ENCODE measurements around the gene AKNA. TPM values are rescaled to one million over a fixed set of nuclear protein-coding genes. Genes with fewer than 3 reads are reported as not detected.

Gene AKNA
- total RNA-seq, 3 donors from 2014 or later, result 77.2 to 81.7 (median 80.6) TPM

GRCh38 chr9:114355821-114356220 is 32.0 kb downstream of the AKNA start:
- H3K4me1 Mint-ChIP-seq (ENCODE audit: low read depth), result peaks cover 43% of the 10 kb centered on the region

GRCh38 chr9:114351932-114352331 is 35.9 kb downstream of the AKNA start:
- H3K4me3 Mint-ChIP-seq, result no peak overlapping the region
- ATAC-seq, result no peak
- no peaks in the 10 kb centered on the region for H3K9me3 Mint-ChIP-seq
- H3K27me3 Mint-ChIP-seq (ENCODE audit: low read depth), result no peaks in the 10 kb centered on the region
- DNase-seq, result no peak
- peaks cover 41% of the 10 kb centered on the region for H3K36me3 Mint-ChIP-seq (ENCODE audit: insufficient read depth)
- peaks cover 54% of the 10 kb centered on the region for H3K4me1 Mint-ChIP-seq (ENCODE audit: low read depth)

More at GRCh38 chr9:114355821-114356220, 32.0 kb downstream of the AKNA start:
- Mint-ChIP-seq H3K36me3 (ENCODE audit: insufficient read depth) (peaks cover 36% of the 10 kb centered on the region), H3K27me3 (ENCODE audit: low read depth) (no peaks in the 10 kb centered on the region), H3K9me3 (no peaks in the 10 kb centered on the region), H3K4me3 (no peak overlapping the region)
- DNase-seq, result no peak
- ATAC-seq, result no peak

- ATAC-seq (peak in 1 of 2 donors; percentile 11), DNase-seq (no peak)
- Mint-ChIP-seq H3K27me3 (ENCODE audit: low read depth) (no peaks in the 10 kb centered on the region), H3K36me3 (ENCODE audit: insufficient read depth) (peaks cover 39% of the 10 kb centered on the region), H3K4me1 (ENCODE audit: low read depth) (peaks cover 50% of the 10 kb centered on the region), H3K4me3 (no peak overlapping the region), H3K9me3 (no peaks in the 10 kb centered on the region)
Observed at GRCh38 chr9:114350636-114351401, 37.0 kb downstream of the AKNA start.

- no peak for DNase-seq
- H3K4me3 Mint-ChIP-seq, result peak overlapping the region; percentile 58
- no peaks in the 10 kb centered on the region for H3K9me3 Mint-ChIP-seq
- H3K36me3 Mint-ChIP-seq (ENCODE audit: insufficient read depth), result peaks cover 41% of the 10 kb centered on the region
- H3K4me1 Mint-ChIP-seq (ENCODE audit: low read depth), result peaks cover 50% of the 10 kb centered on the region
- ATAC-seq, result no peak
- no peaks in the 10 kb centered on the region for H3K27me3 Mint-ChIP-seq (ENCODE audit: low read depth)
Observed at GRCh38 chr9:114349713-114350480, 37.9 kb downstream of the AKNA start.

- peak; percentile 70 for DNase-seq
- peaks cover 44% of the 10 kb centered on the region for H3K36me3 Mint-ChIP-seq (ENCODE audit: insufficient read depth)
- H3K4me1 Mint-ChIP-seq (ENCODE audit: low read depth), result peaks cover 53% of the 10 kb centered on the region
- H3K27me3 Mint-ChIP-seq (ENCODE audit: low read depth), result no peaks in the 10 kb centered on the region
- H3K9me3 Mint-ChIP-seq, result no peaks in the 10 kb centered on the region
- peak overlapping the region; percentile 58 for H3K4me3 Mint-ChIP-seq
- peak; percentile 88 to 90 for ATAC-seq
Observed at GRCh38 chr9:114348906-114349482, 38.8 kb downstream of the AKNA start.

GRCh38 chr9:114348261-114348905 is 39.4 kb downstream of the AKNA start:
- no peak overlapping the region for H3K4me3 Mint-ChIP-seq
- DNase-seq (no peak), ATAC-seq (no peak)
- H3K4me1 Mint-ChIP-seq (ENCODE audit: low read depth), result peaks cover 50% of the 10 kb centered on the region
- peaks cover 47% of the 10 kb centered on the region for H3K36me3 Mint-ChIP-seq (ENCODE audit: insufficient read depth)
- no peaks in the 10 kb centered on the region for H3K27me3 Mint-ChIP-seq (ENCODE audit: low read depth)
- H3K9me3 Mint-ChIP-seq, result no peaks in the 10 kb centered on the region

- Mint-ChIP-seq H3K27me3 (ENCODE audit: low read depth) (no peaks in the 10 kb centered on the region), H3K9me3 (no peaks in the 10 kb centered on the region), H3K36me3 (ENCODE audit: insufficient read depth) (peaks cover 49% of the 10 kb centered on the region), H3K4me1 (ENCODE audit: low read depth) (peaks cover 45% of the 10 kb centered on the region), H3K4me3 (no peak overlapping the region)
- ATAC-seq (no peak), DNase-seq (no peak)
Observed at GRCh38 chr9:114347675-114348074, 40.1 kb downstream of the AKNA start.

DNA sequence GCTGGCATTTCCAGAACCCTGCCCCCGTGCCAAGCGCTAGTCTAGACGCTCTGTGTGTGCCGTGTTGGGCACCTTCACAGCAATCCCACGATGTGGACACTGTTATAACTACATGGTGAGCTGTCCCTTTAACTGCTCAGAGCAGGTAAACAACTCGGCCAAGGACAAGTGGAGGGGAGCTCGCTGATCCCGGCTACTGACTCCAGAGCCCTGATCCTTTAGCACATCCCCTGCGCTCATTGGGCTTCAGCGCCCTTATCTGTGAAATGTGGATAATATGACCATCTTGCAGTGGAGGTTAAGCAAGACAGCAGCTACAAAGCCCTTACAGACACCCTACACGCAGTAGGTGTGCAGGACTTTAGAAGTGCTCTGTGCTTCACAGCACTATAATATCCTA is 41.6 kb downstream of the AKNA start:
- Mint-ChIP-seq H3K36me3 (ENCODE audit: insufficient read depth) (peaks cover 54% of the 10 kb centered on the region), H3K4me3 (no peak overlapping the region), H3K9me3 (no peaks in the 10 kb centered on the region), H3K4me1 (ENCODE audit: low read depth) (peaks cover 40% of the 10 kb centered on the region), H3K27me3 (ENCODE audit: low read depth) (no peaks in the 10 kb centered on the region)
- ATAC-seq, result no peak
- DNase-seq, result no peak

DNA sequence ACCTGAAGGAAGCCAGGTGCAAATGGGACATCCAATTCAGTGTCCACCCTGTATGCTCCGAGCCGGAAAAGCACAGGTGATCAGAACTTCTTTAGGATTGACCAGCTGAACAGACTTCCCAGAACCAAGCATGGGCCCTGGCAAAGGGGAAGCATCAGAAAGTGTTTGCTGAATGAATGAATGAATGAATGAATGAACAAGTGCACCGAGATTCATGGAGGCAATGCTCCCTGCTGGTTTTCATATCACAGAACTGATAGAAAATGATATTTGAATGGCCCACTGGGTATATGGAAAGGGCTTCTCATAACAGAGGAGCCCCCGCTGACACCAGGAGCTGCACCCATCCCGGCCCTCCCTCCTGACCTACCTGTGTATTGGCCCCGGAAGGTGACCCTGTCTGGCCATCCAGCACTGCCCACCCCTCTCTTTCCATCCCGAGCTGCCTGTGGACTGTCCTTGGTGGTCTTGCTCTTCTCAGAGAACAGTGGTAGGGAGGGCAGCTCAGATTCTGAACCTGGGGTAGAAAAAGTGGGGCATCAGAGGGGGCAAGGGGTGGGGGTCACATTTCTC is 42.2 kb downstream of the AKNA start:
- H3K36me3 Mint-ChIP-seq (ENCODE audit: insufficient read depth), result peaks cover 54% of the 10 kb centered on the region
- peaks cover 34% of the 10 kb centered on the region for H3K4me1 Mint-ChIP-seq (ENCODE audit: low read depth)
- no peaks in the 10 kb centered on the region for H3K27me3 Mint-ChIP-seq (ENCODE audit: low read depth)
- ATAC-seq, result no peak
- DNase-seq, result no peak
- no peak overlapping the region for H3K4me3 Mint-ChIP-seq
- no peaks in the 10 kb centered on the region for H3K9me3 Mint-ChIP-seq

DNA sequence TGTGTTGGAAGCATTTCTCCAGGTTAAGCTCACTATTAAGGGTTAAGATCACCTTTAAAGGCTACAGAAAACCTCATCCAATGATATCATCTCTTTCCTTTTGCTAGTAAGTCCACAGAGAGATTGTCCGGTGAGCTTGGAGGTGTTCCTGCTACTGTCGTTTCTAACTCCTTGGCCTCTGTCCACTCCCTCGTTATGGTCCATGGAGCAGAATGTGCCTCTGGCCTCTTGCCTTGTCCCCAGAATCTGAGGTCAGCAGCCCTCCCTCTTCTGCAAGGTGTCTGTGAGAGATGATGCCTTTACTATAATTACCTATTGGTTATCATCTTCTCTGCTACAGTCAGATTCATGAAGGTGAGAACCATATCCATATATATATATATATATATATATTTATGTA is 43.1 kb downstream of the AKNA start:
- Mint-ChIP-seq H3K4me1 (ENCODE audit: low read depth) (peaks cover 25% of the 10 kb centered on the region), H3K9me3 (no peaks in the 10 kb centered on the region), H3K36me3 (ENCODE audit: insufficient read depth) (peaks cover 51% of the 10 kb centered on the region), H3K4me3 (no peak overlapping the region), H3K27me3 (ENCODE audit: low read depth) (no peaks in the 10 kb centered on the region)
- DNase-seq (no peak), ATAC-seq (no peak)

- Mint-ChIP-seq H3K4me3 (no peak overlapping the region), H3K4me1 (ENCODE audit: low read depth) (peaks cover 20% of the 10 kb centered on the region), H3K36me3 (ENCODE audit: insufficient read depth) (peaks cover 50% of the 10 kb centered on the region), H3K27me3 (ENCODE audit: low read depth) (no peaks in the 10 kb centered on the region), H3K9me3 (no peaks in the 10 kb centered on the region)
- no peak for ATAC-seq
- no peak for DNase-seq
Observed at GRCh38 chr9:114344188-114344566, 43.6 kb downstream of the AKNA start.

DNA sequence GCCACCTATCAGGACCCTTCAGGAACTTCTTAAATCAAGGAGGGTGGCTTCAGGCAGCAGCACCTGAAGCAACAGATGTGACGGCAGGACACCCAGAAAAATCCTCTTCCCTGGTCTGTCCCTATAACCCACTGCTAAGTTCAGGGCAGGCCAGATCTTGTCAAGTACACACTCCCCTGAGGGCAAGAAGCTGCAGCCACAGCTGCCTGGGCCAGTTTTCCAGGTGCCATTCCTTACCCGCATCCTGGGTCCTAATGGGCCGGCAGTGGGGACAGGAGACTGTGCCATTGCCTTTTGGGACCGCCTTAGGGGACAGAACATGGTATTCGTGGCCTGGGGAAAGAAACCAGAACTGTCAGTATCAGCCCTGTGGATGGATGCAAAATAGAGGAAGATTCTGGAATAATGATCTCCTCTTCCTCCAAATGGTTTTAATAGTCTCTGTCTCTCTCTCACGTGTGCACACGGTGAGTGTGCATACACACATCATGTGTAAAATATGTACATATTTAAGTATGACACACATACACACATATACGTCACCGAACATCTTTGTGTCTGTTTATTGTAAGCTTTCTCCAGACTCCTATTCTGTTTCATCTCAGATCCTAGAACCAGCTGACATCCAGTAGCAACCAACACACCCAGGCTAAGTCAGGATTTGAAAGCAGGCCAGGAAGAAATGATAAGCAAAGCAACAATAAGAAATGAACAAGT is 44.2 kb downstream of the AKNA start:
- Mint-ChIP-seq H3K36me3 (ENCODE audit: insufficient read depth) (peaks cover 51% of the 10 kb centered on the region), H3K9me3 (no peaks in the 10 kb centered on the region), H3K4me1 (ENCODE audit: low read depth) (peaks cover 20% of the 10 kb centered on the region), H3K4me3 (no peak overlapping the region), H3K27me3 (ENCODE audit: low read depth) (no peaks in the 10 kb centered on the region)
- DNase-seq (no peak), ATAC-seq (no peak)

- peaks cover 47% of the 10 kb centered on the region for H3K36me3 Mint-ChIP-seq (ENCODE audit: insufficient read depth)
- no peak overlapping the region for H3K4me3 Mint-ChIP-seq
- no peaks in the 10 kb centered on the region for H3K9me3 Mint-ChIP-seq
- DNase-seq, result no peak
- ATAC-seq, result no peak
- no peaks in the 10 kb centered on the region for H3K27me3 Mint-ChIP-seq (ENCODE audit: low read depth)
- H3K4me1 Mint-ChIP-seq (ENCODE audit: low read depth), result peaks cover 12% of the 10 kb centered on the region
Observed at GRCh38 chr9:114342755-114343440, 44.9 kb downstream of the AKNA start.

Measured in activated T-cell treated with anti-CD3 and anti-CD28 coated beads, Interleukin-2, amount 50 U/mL, for 4 hours (primary cell).